Measurements from ENCODE around the gene TMEM63A. TPM values are rescaled to one million over a fixed set of nuclear protein-coding genes. Genes with fewer than 3 reads are reported as not detected.

Gene TMEM63A
- total and polyA plus RNA-seq, 11 donors: 13.7 to 42.7 (median 25.3) TPM

DNA sequence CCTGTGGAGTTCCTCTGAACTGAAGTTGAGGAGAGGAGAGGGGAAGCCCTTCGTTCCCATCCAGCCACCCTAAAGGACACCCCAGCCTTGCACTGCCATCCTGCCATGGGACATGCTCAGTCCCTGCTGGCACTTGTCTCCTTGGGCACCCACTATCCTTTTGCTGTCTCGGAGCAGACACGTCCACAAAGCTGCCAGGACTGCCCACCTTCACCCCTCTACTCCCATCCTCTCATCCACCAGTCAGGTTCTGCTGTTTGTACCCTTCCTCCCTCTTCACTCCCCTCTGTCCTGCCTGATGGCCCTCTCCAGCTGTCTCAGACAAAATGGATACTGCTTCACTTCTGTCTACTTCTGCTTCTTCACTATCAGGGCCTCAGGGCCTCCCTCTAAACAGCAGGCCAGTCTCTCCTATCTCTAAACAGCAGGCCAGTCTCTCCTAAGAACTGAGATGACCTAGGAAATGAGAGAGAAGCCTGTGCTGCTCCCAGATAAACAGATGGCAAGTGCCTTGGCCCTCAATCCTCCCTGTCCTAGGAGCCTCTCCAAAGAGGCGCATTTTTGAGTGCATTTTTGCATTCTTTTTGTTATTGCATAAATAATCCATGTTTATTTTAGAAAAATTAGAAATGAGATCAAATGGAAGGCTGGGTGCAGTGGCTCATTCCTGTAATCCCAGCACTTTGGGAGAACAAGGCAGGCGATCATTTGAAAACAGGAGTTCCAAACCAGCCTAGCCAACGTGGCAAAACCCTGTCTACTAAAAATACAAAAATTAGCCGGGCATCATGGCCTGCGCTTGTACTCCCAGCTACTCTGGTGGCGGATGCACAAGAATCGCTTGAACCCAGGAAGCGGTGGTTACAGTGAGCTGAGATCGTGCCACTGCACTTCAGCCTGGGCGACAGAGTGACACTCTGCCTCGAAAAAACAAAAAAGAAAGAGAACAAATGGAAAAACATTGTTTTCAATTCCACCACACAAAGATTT lies 46.3 kb upstream of the TMEM63A start:
- no peak overlapping the region for H3K4me3 ChIP-seq
- H3K27ac ChIP-seq: no peak overlapping the region
- 87 to 92% (median 89%) methylated on average over 14 of the region's 14 CpGs for WGBS, 4 donors
- H3K9me3 ChIP-seq: no peaks in the 10 kb centered on the region
- intact Hi-C loops (cut with DNase I): no loop called here
- H3K4me1 ChIP-seq: peaks cover 0 to 8% (median 4%) of the 10 kb centered on the region in 12 donors
- TF ChIP-seq, protein P1, sequence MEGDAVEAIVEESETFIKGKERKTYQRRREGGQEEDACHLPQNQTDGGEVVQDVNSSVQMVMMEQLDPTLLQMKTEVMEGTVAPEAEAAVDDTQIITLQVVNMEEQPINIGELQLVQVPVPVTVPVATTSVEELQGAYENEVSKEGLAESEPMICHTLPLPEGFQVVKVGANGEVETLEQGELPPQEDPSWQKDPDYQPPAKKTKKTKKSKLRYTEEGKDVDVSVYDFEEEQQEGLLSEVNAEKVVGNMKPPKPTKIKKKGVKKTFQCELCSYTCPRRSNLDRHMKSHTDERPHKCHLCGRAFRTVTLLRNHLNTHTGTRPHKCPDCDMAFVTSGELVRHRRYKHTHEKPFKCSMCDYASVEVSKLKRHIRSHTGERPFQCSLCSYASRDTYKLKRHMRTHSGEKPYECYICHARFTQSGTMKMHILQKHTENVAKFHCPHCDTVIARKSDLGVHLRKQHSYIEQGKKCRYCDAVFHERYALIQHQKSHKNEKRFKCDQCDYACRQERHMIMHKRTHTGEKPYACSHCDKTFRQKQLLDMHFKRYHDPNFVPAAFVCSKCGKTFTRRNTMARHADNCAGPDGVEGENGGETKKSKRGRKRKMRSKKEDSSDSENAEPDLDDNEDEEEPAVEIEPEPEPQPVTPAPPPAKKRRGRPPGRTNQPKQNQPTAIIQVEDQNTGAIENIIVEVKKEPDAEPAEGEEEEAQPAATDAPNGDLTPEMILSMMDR (IDR thresholded peaks at IDR 0.05): no peak
- no peak for TF ChIP-seq POLR2A (IDR thresholded peaks at IDR 0.05)
- no peaks in the 10 kb centered on the region for H3K36me3 ChIP-seq
- no peaks in the 10 kb centered on the region for H3K27me3 ChIP-seq
- DNase-seq: no peak
- ATAC-seq: no peak

DNA sequence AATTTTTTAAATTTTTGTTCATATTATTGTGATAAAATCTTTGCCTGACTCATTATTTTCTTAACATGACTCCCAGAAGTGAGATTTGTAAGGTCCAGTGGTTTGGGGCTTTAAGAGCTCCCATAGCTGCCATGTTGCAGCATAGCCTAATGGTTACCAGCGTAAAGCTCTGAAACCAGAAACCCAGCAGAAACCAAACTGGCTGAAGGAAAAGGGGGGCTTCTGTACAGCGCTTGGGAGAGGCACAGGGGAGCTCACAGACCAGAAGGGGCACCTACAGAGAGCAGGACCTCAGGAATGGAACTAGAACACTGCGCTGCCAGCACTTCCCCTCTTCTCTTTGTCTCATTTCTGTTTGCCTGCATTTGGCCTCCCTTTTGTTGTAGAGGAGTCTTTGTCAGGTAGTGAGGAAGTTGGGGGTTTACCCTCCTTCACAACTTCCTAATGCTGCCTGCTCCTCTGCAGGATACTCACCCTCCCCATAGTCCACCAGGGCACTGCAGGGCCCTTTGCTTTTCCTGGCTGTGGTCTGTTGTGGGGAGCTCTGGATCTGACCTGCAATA lies 44.5 kb upstream of the TMEM63A start:
- DNase-seq (no peak), ATAC-seq (no peak)
- H3K36me3 ChIP-seq: peaks cover 0 to 8% (median 2%) of the 10 kb centered on the region in 9 donors
- H3K4me1 ChIP-seq: peaks cover 0 to 23% (median 10%) of the 10 kb centered on the region in 12 donors
- intact Hi-C loops (cut with DNase I): no loop called here
- no peaks in the 10 kb centered on the region for H3K9me3 ChIP-seq
- no peak overlapping the region for H3K4me3 ChIP-seq
- H3K27ac ChIP-seq: no peak overlapping the region
- H3K27me3 ChIP-seq: no peaks in the 10 kb centered on the region
- no peak for TF ChIP-seq POLR2A (IDR thresholded peaks at IDR 0.05)
- 86 to 98% (median 89%) methylated on average over 3 of the region's 3 CpGs for WGBS, 4 donors

DNA sequence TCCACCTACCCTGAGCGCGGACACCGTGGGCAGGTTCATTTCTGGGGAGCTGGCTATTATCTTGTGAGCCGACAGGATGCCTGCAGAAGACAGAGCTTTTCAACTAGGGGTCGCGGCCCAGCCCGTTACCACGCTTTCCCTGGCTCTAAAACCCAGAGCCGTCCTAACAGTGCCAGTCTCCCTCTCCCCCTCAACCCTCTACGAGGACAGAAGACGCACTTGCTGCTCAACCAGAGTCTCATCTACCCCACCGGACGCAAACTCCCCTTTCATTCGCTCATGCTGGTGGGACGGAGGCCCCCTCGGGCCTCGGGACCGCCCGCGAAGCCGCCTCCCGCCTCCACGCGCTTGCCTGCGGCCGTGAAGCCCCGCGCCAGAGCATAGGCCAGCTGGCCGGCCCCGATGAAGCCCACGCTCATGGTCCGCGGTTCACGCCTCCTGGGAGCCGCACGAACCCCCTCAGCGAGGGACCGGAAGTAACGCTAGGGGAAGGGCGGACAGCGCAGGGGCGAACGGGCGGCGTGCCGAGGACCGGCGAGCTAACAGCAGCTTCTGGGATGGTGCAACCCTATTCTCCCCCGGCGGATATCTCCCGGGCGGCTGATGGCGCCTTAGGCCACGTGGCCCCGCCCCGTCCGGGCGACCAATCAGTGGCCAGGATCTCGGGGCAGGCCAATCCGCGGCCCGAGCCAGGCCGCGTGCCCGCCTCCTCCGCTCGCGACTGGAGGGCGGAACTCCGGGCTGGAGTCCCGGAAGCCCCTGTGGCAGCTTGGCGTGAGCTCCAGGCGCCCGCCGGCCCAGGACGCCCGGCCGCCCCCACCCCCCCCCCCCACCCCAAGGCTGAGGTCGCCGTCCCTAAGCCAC lies 41.7 kb upstream of the TMEM63A start, which contains the start of gene PYCR2:
Gene PYCR2 (minus strand): TSS at position 559 of the 864 bp plus-strand sequence. CDS start 140 bp downstream, at position 419.
- peak within 1 kb of the TSS; percentile 67 to 97 (median 93) for H3K27ac ChIP-seq
- WGBS, 4 donors: 0 to 2% (median 1%) methylated on average over 22 to 80 of the region's 80 CpGs
- intact Hi-C loops (cut with DNase I): loop anchor here in 4 of 10 donors (1.0 to 5.0 kb wide), 5 partner anchors 42 to 147 kb away; partner anchors contain the start of genes TMEM63A (in 3 of the 4) and SRP9 (in 1 of the 4)
- TF ChIP-seq POLR2A (IDR thresholded peaks at IDR 0.05): peak in 1 of 2 donors; percentile 96
- TF ChIP-seq, protein P1 (IDR thresholded peaks at IDR 0.05): peak in 2 of 12 donors; percentile 8 to 11
- DNase-seq: peak; percentile 95 to 98 (median 97)
- no peaks in the 10 kb centered on the region for H3K27me3 ChIP-seq
- no peaks in the 10 kb centered on the region for H3K9me3 ChIP-seq
- peaks cover 0 to 32% (median 15%) of the 10 kb centered on the region in 9 donors for H3K36me3 ChIP-seq
- H3K4me3 ChIP-seq: peak within 1 kb of the TSS; percentile 52 to 96 (median 82)
- H3K4me1 ChIP-seq: peaks cover 0 to 42% (median 19%) of the 10 kb centered on the region in 12 donors
- ATAC-seq: peak; percentile 99 to 100 (median 100)

DNA sequence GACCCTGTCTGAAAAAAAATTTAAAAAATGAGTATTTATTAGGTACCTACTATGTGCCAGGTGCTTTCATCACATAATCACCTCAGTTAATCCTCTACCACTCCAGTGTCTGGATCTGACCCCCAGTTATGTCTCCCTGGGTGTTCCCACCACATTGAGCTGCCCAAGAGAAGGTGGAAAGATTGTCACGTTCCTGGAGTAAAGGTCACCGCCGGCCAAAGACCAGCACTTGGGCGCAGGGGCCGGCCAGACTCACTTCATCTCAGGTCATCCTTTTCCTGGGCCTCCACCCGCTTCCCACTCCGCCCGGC lies 41.2 kb upstream of the TMEM63A start:
- Histone ChIP-seq H3K9me3 (no peaks in the 10 kb centered on the region), H3K27me3 (no peaks in the 10 kb centered on the region), H3K4me1 (peaks cover 0 to 42% (median 19%) of the 10 kb centered on the region in 12 donors), H3K36me3 (peaks cover 0 to 38% (median 21%) of the 10 kb centered on the region in 9 donors), H3K27ac (peak overlapping the region; percentile 67 to 97 (median 93)), H3K4me3 (peak overlapping the region; percentile 52 to 96 (median 82))
- ATAC-seq: peak in 1 of 4 donors; percentile 6
- 2 to 5% (median 3%) methylated on average over 8 of the region's 8 CpGs for WGBS, 4 donors
- TF ChIP-seq, protein P1 (IDR thresholded peaks at IDR 0.05): no peak
- no peak for TF ChIP-seq POLR2A (IDR thresholded peaks at IDR 0.05)
- intact Hi-C loops (cut with DNase I): loop anchor here in 4 of 10 donors (5.0 kb wide), 4 partner anchors 41 to 146 kb away; partner anchors contain the start of genes TMEM63A (in 2 of the 4) and SRP9 (in 1 of the 4)
- DNase-seq: no peak

All from heart left ventricle (tissue), 16 donors.